K562 (cell line): ENCODE measurements around the gene PHYKPL. TPM values are rescaled to one million over a fixed set of nuclear protein-coding genes. Genes with fewer than 3 reads are reported as not detected.

Experiments used
- HNRNPLL ChIP-seq: fragments of 200-400 bp; formaldehyde crosslinking; IDR thresholded peaks from 2 replicates; pipeline ENCODE4 v1.6.1; 2017; ENCODE audit warnings: low read length, low read depth, mild to moderate bottlenecking; ENCODE audit not compliant: poor library complexity, severe bottlenecking
- JUN ChIP-seq, 2 experiments: sonication (generic) in 1 of 2; formaldehyde crosslinking in 1 of 2; IDR thresholded peaks; 2 replicates each; pipeline versions ENCODE4 v1.6.1 to v1.8.0; 2012 to 2022; ENCODE audit warnings: borderline replicate concordance in 2 of 2, mild to moderate bottlenecking in 2 of 2, improper control_type of control experiment in 1 of 2, low read depth in 1 of 2, low read length in 1 of 2, missing genetic modification reagents in 1 of 2
- NONO ChIP-seq, 2 experiments: fragments of 200-400 bp in 1 of 2; fragments of 450-650 bp in 1 of 2; formaldehyde crosslinking in 1 of 2; IDR thresholded peaks; 2 replicates each; pipeline ENCODE4 v1.6.1; 2017; ENCODE audit warnings: low read depth in 2 of 2, mild to moderate bottlenecking in 2 of 2, moderate library complexity in 2 of 2, low read length in 1 of 2
- POLR2A ChIP-seq: fragments of 450-650 bp; conservative IDR thresholded peaks from 2 replicates; pipeline ENCODE4 v1.6.1; 2016
- PRPF4 ChIP-seq: fragments of 200-400 bp; formaldehyde crosslinking; IDR thresholded peaks from one replicate; pipeline ENCODE4 v1.6.1; 2017; ENCODE audit warnings: low read length, low read depth, mild to moderate bottlenecking; ENCODE audit not compliant: insufficient read depth, poor library complexity, severe bottlenecking
- SAP30 ChIP-seq: fragments of 200-600 bp; sonication (generic); IDR thresholded peaks from 2 replicates; pipeline ENCODE4 v1.6.1; 2012; ENCODE audit warnings: borderline replicate concordance, low read depth, mild to moderate bottlenecking, moderate library complexity, low read length, control low read depth, inconsistent platforms; ENCODE audit not compliant: insufficient read depth, poor library complexity, severe bottlenecking
- SP1 ChIP-seq: sonication (generic); formaldehyde crosslinking; IDR thresholded peaks from 2 replicates; pipeline ENCODE4 v1.8.1; 2022; ENCODE audit warnings: mild to moderate bottlenecking, missing genetic modification reagents
- SREBF1 ChIP-seq: fragments of 150-350 bp; IDR thresholded peaks from 2 replicates; pipeline ENCODE4 v1.6.1; 2014; ENCODE audit warnings: antibody characterized with exemption, low read depth, low read length, borderline replicate concordance
- SRSF1 ChIP-seq: fragments of 200-400 bp; formaldehyde crosslinking; IDR thresholded peaks from 2 replicates; pipeline ENCODE4 v1.6.1; 2017; ENCODE audit warnings: mild to moderate bottlenecking, low read depth, low read length, moderate library complexity
- TBL1XR1 ChIP-seq, 2 experiments: IDR thresholded peaks; 2 replicates each; pipeline ENCODE4 v1.6.1; 2012; ENCODE audit warnings: improper control_type of control experiment in 2 of 2, low read length in 2 of 2, mild to moderate bottlenecking in 1 of 2
- polyA plus RNA-seq, 8 experiments: library from polyadenylated mRNA; depleted of rRNA in 4 of 8; stranded (reverse) in 5 of 8; unstranded in 3 of 8; fragments of >200 nt; fragmentation: Nextera tagmentation in 2 of 8; fragmentation: Illumina TruSeq in 1 of 8; extraction: Ambion mirVana in 2 of 8; extraction: Trizol in 1 of 8; gene quantifications; 2 replicates each; pipeline versions ENCODE4 v1.2.1 to v1.2.3, GENCODE V29; 2011 to 2014; ENCODE audit warnings: inconsistent platforms in 1 of 8, missing spikeins in 1 of 8
- total RNA-seq, 7 experiments: library from RNA; depleted of rRNA in 6 of 7; stranded (reverse); fragments of >200 nt in 6 of 7; fragmentation: Illumina TruSeq in 2 of 7; extraction: Trizol in 2 of 7; gene quantifications; 2 replicates each; pipeline versions ENCODE4 v1.2.1 to v1.2.3, GENCODE V29; 2011 to 2021; ENCODE audit warnings: low replicate concordance in 1 of 7
- TF ChIP-seq, protein P1 (sequence below), 2 experiments: fragments of 450-650 bp in 1 of 2; IDR thresholded peaks; 2 replicates each; pipeline ENCODE4 v1.6.1; 2011 to 2017; ENCODE audit warnings: low read depth in 2 of 2, antibody characterized with exemption in 1 of 2, borderline replicate concordance in 1 of 2, low read length in 1 of 2, mild to moderate bottlenecking in 1 of 2, mixed read lengths in 1 of 2; ENCODE audit not compliant: control insufficient read depth in 1 of 2
- TF ChIP-seq, protein P2 (sequence below): fragments of 250-450 bp; sonication (Bioruptor Pico); IDR thresholded peaks from 2 replicates; pipeline ENCODE4 v1.8.0; 2021; ENCODE audit warnings: moderate library complexity, mild to moderate bottlenecking, inconsistent platforms
- TF ChIP-seq, protein P3 (sequence below), 2 experiments: fragments of 450-650 bp; IDR thresholded peaks; 2 replicates each; pipeline ENCODE4 v1.6.1; 2018; ENCODE audit warnings: mild to moderate bottlenecking in 2 of 2, low read depth in 1 of 2; ENCODE audit not compliant: partially characterized antibody in 2 of 2

Gene PHYKPL
- total and polyA plus RNA-seq, 9 of the 15 experiments (the other 6 are each of a cell fraction or from before 2014, with no cell fraction given): 4.7 to 34.7 (median 18.6) TPM

DNA sequence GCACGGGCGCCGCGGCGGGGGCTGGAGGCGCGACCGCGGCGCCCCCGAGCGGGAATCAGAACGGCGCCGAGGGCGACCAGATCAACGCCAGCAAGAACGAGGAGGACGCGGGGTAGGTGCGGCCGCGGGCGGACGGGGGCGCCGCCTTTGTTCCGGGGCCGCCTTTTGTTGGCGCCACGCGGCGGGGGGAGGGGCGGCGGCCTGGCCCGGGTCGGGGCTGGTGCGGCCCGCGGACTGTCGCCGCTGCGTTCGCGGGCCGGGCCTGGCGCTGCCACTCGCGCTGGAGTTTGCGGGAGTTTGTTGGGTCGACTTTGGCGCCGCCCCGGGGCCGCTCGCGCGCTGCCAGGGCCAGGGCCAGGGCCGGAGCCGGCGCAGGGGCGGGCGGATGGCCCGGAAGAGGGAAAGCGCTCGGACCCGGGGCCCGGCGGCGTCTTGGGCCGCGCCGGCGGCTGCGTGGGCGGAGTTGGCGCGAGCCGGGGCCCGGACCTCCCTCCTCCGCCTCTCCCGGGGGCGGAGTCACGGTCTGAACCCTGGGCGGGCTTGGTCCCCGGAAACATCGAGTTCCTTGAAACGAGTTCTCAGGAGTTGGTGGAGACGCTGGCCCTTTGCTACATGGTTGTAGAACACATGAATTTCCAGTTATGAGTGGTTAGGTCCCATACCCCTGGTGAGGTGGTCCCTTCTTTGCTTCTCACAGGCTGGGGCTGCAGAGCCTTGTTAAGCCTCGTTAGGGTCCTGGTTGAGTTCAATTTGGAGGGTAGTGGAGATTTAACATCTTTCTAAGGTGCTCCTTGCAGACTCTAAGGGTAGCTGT, 27.5 kb downstream of the PHYKPL start (continued):
- TF ChIP-seq NONO (IDR thresholded peaks at IDR 0.05; ENCODE audit: low read depth in 2 of 2, low read length in 1 of 2) (0 out of 4 replicates have a peak, but pooled peaks of 1 of the 2 experiments have one; percentile 49), SAP30 (peak; percentile 19), PRPF4 (peak; percentile 85), SP1 (no peak), TBL1XR1 (IDR thresholded peaks at IDR 0.05; ENCODE audit: low read length in 2 of 2) (peak in 1 of 2 experiments; percentile 32; a peak in 1 of 4 replicates), HNRNPLL (peak; percentile 15), SREBF1 (no peak), JUN (IDR thresholded peaks at IDR 0.05; ENCODE audit: borderline replicate concordance, low read depth, low read length) (no peak), JUN (CRISPR knock-in tag; IDR thresholded peaks at IDR 0.05; ENCODE audit: borderline replicate concordance) (no peak), SRSF1 (no peak), POLR2A (peak; percentile 42; the same call in 1 of the 2 replicates)
- TF ChIP-seq, protein P1, sequence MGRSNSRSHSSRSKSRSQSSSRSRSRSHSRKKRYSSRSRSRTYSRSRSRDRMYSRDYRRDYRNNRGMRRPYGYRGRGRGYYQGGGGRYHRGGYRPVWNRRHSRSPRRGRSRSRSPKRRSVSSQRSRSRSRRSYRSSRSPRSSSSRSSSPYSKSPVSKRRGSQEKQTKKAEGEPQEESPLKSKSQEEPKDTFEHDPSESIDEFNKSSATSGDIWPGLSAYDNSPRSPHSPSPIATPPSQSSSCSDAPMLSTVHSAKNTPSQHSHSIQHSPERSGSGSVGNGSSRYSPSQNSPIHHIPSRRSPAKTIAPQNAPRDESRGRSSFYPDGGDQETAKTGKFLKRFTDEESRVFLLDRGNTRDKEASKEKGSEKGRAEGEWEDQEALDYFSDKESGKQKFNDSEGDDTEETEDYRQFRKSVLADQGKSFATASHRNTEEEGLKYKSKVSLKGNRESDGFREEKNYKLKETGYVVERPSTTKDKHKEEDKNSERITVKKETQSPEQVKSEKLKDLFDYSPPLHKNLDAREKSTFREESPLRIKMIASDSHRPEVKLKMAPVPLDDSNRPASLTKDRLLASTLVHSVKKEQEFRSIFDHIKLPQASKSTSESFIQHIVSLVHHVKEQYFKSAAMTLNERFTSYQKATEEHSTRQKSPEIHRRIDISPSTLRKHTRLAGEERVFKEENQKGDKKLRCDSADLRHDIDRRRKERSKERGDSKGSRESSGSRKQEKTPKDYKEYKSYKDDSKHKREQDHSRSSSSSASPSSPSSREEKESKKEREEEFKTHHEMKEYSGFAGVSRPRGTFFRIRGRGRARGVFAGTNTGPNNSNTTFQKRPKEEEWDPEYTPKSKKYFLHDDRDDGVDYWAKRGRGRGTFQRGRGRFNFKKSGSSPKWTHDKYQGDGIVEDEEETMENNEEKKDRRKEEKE (IDR thresholded peaks at IDR 0.05; ENCODE audit: borderline replicate concordance in 1 of 2, control insufficient read depth in 1 of 2, low read depth in 2 of 2, low read length in 1 of 2): no peak
- TF ChIP-seq, protein P2, sequence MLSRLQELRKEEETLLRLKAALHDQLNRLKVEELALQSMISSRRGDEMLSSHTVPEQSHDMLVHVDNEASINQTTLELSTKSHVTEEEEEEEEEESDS (CRISPR knock-in tag): no peak
- TF ChIP-seq, protein P3, sequence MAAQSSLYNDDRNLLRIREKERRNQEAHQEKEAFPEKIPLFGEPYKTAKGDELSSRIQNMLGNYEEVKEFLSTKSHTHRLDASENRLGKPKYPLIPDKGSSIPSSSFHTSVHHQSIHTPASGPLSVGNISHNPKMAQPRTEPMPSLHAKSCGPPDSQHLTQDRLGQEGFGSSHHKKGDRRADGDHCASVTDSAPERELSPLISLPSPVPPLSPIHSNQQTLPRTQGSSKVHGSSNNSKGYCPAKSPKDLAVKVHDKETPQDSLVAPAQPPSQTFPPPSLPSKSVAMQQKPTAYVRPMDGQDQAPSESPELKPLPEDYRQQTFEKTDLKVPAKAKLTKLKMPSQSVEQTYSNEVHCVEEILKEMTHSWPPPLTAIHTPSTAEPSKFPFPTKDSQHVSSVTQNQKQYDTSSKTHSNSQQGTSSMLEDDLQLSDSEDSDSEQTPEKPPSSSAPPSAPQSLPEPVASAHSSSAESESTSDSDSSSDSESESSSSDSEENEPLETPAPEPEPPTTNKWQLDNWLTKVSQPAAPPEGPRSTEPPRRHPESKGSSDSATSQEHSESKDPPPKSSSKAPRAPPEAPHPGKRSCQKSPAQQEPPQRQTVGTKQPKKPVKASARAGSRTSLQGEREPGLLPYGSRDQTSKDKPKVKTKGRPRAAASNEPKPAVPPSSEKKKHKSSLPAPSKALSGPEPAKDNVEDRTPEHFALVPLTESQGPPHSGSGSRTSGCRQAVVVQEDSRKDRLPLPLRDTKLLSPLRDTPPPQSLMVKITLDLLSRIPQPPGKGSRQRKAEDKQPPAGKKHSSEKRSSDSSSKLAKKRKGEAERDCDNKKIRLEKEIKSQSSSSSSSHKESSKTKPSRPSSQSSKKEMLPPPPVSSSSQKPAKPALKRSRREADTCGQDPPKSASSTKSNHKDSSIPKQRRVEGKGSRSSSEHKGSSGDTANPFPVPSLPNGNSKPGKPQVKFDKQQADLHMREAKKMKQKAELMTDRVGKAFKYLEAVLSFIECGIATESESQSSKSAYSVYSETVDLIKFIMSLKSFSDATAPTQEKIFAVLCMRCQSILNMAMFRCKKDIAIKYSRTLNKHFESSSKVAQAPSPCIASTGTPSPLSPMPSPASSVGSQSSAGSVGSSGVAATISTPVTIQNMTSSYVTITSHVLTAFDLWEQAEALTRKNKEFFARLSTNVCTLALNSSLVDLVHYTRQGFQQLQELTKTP (IDR thresholded peaks at IDR 0.05; ENCODE audit: low read depth in 1 of 2, partially characterized antibody in 2 of 2): no peak
